Dermis microvascular lymphatic vessel endothelial cell (primary cell): Measurements from ENCODE around the gene EFNA1. TPM values are rescaled to one million over a fixed set of nuclear protein-coding genes. Genes with fewer than 3 reads are reported as not detected.
A peak's percentile ranks its signal among the peaks of the same experiment; 100 is the strongest.
"Not testable (repeated sequence)": the region's sequence is repeated elsewhere in the genome, so short reads cannot be mapped to it uniquely, and the experiment has no call there.

ENCODE experiments used
- DNase-seq, 2 donors: peaks; one replicate each; pipeline versions ENCODE4 v3.0.0 to v3.0.0-alpha.2; 2010; ENCODE audit warnings: low read depth in 2 of 2
- total RNA-seq: library from RNA; depleted of rRNA; stranded (reverse); fragments of >200 nt; gene quantifications from 2 replicates; pipeline ENCODE4 v1.2.1, GENCODE V29; 2014

Gene EFNA1
- total RNA-seq, 1 donor from 2014 or later: 132 TPM

DNA sequence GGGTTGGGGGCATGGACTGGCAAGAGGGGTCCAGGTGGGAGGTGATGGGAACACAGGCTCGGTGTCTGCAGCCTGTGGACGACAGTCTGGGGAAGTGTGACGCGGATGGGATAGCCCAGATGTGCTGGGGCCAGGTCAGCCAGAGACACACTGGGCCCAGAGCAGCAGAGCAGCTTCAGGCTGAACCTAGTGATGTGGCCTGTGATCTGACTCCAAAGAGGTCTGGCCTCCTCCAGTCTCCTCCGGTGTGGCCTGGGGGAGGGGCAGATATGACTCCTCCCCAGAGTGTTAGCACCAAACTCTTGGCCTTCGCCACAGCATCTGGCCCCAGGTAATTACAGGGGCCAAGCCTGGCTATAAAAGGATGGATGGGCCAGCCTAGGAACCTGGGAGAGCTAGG, 35.5 kb upstream of the EFNA1 start:
- no peak for DNase-seq

DNA sequence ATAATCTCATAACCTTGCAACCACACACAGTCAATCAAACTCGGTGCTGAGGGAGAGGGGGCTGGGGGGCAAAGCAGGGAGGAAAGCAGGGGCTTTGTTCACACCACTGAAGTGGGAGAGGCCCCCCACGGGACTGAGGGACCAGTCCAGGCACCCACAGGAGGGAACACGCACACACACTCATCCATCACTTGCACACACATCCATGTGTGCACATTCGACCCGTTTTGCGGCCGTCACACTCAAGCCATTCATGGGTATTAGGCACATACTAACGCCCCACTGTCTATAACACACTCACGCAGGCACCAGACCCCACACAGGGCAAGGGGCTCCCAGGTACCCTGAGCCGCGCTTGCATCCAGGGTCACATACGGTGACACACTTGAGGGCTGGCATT, 35.0 kb upstream of the EFNA1 start:
- no peak for DNase-seq

DNA sequence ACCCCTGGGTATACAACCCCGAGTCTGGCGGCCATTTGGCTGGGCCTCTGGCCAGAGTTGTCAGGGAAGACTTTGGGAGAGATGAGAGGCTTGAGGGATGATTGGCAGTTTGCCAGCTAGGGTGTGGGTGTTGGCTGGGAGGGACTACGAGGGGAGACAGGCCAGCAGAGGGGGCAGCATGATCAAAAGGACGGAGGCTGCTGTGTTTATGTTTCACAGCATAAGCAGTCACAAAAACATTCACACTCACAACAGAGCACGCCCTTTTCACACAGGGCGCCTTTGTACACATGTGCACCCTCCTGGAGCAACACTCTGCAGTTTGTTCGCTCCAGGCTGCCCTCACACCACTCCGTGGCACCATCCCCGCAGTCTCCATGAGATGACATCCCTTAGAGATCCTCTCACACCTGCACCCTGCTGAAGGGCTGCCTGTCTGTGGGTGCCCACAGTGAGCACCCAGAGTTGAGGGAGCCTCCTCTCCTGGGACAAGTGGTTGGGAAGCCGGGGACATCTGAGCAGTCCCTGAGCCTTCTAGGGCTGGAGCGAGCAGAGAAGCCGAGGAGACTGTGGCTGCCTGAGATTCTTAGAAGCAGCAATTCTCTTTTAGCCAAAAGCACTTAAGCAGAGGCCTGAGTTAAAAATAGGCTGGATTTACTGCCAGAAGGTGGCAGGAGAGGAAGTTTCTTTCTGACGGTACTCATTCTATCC, 33.6 kb upstream of the EFNA1 start:
- DNase-seq: peak; percentile 43 to 77

DNA sequence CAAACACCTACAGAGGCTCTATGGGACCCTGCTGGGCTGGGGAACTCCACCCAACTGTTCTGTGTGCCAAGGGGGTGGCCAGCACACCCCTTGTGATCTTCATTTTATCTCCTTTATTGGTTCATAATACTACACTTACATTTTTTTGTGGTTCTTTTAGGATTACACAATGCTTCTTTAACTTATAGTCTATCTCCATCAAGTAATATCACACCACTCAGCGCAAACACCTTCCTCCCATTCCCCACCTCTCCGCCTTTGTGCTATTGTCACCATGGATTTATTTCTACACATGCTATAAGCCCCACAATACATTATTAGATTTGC, 33.1 kb upstream of the EFNA1 start:
- no peak for DNase-seq

DNA sequence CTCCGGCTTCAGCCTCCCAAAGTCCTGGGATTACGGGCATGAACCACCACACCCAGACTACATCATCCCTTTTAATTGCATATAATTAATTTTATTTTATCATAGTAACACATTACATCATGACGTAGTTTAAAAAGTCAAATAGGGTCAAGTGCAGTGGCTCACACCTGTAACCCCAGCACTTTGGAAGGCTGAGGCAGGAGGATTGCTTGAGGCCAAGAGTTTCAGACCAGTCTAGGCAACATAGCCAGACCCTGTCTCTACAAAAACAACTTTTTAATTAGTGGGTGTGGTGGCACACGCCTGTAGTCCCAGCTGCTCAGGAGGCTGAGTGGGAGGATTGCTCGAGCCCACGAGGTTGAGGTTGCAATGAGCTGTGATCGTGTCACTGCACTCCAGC, 28.3 kb upstream of the EFNA1 start:
- no peak for DNase-seq

DNA sequence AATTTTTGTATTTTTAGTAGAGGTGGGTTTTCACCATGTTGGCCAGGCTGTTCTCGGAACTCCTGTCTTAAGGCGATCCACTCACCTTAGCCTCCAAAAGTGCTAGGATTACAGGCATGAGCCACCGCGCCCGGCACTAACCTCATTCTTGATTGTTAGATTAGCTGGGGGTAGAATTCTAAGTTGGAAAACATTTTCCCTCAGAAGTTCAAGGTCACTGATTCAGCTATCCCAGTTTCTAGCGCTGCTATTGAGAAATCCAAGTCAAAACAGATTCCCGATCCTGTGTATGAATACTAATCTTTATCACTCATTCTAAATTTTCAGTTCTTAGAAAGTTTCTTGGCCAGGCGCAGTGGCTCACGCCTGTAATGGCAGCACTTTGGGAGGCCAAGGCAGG, 24.4 kb upstream of the EFNA1 start:
- no peak for DNase-seq

DNA sequence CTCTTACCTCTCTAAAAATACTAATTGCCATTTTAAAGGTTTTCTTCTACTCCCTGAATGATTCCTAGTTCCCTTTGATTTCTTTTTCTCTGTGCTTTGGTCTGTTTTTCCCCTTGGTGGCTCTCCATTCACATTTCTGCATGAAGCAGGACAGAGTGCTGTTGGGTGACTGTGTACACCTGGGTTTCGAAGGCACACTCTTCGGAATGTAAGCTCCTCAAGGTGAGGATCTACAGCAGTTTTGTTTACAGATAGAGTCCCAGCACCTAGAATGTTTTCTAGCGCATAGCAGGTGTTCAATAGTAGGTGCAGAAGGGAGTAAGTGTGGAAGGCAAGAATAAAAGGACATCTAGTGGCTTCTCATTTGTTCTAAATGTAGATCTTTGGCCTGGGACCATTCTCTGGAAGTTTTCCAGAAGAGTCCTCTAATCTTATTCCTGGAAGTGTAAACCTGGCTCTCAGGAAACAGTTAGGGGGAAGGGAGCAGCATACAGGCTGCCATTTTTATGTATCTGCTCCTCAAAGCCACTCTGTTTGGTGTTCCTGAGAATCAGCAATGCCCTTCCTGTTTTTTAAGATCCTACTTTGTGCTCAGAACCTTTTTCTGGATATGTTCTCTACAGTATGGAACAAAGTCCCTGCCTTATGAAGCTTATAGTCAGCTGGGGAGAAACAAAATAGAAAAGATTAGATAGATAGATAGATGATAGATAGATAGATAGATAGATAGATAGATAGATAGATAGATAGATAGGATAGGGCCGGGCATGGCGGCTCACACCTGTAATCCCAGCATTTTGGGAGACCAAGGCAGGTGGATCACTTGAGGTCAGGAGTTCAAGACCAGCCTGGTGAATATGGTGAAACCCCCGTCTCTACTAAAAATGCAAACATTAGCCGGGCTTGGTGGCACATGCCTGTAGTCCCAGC, 22.8 kb upstream of the EFNA1 start:
- DNase-seq: no peak

DNA sequence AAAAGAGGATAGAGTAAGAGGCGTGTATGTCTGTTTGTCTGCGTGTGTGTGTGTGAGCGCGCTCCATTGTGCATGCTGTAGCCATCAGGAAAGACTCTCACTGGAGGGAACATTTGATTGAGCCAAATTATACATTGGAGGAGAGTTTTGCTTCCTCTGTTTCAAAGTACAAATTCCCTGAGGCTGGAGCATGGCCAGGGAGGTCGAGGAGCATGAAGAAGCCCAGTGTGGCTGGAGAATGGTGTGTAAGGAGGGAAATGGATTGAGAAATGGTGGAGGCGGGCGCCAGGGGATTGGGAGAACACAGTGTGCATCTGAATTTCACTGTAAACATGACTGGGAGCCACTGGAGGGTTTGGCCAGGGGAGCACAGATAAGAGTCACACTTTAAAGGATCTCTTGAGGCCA, 22.1 kb upstream of the EFNA1 start:
- peak in 1 of 2 donors; percentile 86 for DNase-seq

DNA sequence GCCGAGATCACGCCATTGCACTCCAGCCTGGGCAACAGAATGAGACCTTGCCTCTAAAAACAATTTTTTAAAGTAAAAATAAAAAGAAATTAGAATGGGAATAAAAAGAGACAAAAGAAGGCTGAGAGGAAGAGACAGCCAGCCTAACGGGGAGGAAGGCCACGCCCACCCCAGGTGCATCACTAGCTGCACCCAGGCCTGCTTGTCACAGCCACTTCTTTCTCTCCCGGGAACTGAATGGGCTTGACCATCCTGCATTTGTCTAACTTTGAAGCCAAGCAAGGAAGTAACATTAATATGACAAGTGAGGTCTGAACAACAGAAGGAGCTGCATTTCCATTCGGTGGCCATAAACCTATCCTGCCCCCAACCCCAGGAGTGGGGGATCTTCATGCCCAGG, 20.8 kb upstream of the EFNA1 start:
- DNase-seq: no peak

DNA sequence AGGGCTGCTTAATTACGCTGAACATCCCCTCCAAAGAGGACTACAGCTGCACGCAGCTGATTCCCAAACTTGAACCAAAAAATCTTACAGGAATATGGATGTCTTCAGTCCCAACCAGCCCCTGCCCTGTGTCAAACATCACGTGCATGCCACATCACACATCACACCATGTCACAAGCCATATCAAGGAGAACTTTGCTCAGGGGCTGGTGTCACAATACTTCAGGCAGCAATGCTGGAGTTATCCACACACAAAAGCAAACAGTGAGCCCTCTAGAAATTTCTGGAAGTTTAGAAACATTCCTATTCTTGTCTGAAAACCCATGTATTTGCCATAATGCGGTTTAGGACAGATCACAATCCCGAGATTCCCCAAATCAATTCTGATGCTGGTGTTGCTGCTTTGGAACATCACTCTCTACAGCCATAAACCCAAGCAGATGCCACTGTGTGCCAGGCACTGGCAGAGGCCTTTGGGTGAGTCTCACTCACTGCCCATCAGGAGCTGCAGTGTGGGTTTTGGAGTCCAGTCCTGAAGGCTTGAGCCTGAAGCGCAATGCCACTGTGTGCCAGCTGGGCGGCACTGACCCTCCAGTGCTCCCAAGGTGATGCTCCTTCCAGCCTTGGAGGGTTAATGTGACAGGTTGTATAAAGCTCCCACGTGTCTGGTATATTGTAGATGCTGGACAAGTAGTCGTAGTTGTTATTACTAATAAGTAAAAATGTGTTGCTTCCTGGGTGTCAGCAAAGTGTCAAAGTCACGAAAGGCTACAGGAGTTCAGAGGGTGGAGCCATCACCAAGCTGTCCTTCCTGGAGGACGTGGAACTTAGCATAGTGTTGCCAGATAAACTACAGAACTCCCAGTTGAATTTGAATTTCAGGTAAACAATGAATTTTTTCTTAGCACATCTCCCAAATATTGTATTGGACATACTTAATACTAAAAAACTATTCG, 20.1 kb upstream of the EFNA1 start:
- no peak for DNase-seq

DNA sequence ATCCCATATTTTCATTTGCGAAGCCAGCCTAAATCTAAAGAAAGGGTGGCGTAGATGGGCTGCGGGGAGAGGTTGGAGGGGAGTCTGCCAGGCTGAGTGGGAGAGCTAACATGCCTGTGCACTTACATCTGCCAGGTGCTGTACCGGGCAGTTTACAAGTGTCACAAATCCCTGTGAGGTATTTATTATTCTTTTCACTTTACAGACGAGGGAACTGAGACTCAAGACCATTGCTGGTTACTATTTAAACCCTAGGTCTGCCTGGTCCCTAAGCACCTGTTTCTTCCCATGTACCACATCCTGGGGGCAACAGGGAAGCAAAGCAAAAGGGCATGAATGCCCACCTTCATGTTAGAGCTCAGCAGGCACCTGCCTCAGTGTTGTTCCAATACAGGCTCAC, 19.4 kb upstream of the EFNA1 start:
- no peak for DNase-seq

DNA sequence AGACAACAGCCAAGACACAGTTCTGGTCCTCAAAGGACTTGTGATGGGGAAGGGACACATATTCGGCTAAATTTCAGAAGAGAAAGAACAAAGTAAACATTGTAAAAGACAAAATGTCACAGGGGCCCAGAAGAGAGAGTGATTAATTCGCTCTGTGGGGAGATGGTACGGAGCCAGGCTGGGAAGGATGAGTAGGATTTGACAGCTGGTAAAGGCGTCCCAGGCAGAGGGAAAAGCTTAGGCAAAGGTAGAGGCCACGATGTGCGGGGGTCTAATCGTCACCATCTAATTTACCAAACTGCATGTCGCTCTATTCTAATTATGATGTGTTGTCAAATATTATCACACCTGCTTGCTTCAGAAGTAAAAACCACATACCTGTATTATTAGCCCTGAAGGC, 17.3 kb upstream of the EFNA1 start:
- no peak for DNase-seq

DNA sequence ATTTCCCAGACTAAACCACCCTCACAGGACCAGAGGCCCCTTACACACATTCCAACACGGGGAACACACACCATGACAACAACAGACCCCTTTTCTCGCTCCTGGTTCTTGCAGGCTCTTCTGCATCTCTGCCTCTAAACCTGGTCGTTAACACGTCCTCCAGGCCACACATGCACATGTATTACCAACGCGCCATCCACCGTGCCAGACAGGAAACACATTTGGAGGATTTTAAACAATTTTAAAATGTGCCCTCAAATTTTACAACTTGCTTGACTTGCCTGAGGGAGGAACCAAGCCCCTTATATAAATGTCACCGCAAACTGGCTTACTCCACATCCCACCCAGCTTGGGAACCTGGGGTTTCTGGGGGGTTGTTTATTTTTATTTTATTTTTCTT, 16.9 kb upstream of the EFNA1 start:
- no peak for DNase-seq

DNA sequence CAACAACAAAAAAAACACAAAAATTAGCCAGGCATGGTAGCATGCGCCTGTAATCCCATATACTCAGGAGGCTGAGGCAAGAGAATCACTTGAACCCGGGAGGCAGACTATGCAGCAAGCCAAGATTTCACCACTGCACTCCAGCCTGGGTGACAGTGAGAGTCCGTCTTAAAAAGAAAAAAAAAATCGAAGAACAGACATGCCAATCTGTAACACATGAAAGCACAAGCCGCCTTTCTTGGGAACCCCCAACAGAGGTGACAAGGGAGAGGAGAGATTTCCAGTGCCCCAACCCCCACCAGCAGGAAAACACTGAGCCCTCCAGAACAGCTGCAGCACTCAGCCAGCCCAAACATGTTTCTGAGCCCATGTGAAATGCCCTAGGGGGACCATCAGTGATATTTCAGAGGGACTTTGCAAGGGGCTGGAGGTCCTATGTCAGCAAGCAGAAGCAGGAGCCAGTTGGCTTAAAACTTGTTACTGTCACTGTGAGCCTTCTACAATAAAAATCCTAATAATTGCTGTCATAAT, 14.2 kb upstream of the EFNA1 start:
- DNase-seq: no peak

DNA sequence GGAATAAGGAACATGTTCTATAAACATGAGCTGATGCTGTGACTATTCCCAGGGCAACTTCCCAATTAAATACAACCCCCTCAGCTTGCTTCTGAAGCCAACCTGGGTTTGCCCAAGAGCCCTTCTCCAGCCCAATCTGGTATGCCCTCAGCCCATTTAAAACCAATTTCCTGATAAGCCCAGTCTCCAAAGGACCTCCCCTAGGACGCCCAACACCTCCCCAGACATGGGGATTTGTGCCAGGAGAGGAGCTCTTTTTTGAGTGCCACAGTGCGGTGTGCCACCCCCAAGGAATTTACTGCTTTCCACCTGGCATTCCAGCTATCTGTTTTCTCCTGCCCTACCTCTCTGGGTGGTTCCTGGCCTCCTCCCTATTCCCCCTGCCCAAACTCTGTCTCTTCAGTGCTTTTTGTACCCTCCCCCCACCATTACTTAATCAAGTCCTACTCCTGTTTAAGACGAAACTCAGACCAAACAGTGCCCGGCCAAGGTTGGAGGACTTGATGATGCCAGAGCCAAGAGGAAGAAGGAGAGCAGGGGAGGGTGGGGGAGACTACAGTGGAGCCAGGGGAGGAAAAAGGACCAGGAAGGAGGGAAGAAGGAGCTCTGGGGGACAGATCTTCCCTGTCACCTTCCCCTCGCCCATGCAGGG, 11.4 kb upstream of the EFNA1 start:
- no peak for DNase-seq

DNA sequence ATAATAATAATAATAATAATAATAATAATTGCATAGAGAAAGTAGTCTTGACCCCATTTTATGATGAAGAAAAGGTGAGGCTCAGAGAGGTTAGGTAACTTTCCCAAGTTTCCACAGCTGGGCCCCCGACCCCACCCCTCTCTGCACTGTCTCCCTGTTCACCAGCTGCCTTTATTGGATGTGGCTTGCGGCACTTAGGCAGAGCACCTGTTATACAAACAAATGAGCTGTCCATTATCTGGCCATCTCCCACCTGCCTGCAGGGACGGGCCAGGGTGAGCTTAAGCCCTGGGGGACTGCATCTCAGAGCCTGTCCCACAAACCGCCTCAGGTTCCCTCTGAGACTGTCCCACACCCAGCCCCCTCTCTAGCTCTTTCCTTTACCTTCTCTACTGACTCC, 10.1 kb upstream of the EFNA1 start:
- no peak for DNase-seq

DNA sequence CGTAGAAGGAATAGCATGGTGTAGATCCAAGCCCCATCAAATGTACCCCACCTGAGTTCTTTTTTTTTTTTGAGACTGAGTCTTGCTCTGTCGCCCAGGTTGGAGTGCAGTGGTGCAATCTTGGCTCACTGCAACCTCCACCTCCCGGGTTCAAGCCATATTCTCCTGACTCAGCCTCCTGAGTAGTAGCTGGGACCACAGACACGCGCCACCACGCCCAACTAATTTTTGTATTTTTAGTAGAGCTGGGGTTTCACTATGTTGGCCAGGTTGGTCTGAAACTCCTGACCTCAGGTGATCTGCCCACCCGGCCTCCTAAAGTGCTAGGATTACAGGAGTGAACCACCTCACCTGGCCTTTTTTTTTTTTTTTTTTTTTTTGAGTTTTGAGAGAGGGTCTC, 9.6 kb upstream of the EFNA1 start:
- DNase-seq: not testable (repeated sequence)

DNA sequence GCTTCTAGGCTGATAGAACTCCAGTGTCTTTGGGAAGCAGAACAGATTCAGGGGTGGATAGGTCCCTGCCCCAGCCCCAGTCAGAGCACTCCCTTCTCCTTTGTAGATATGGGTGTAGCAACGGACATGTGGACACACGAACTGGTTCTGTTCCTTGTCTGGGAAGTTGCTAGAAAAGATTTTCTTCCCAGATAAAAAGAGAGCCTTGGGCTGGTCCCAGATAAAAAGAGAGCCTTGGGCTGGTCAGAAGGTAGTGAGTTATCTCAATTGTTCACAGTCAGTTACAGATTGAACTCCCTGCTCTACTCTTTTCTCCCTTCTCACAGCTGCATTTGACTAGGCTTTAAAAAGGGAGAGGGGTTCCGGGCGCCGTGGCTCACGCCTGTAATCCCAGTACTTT, 7.4 kb upstream of the EFNA1 start:
- no peak for DNase-seq

DNA sequence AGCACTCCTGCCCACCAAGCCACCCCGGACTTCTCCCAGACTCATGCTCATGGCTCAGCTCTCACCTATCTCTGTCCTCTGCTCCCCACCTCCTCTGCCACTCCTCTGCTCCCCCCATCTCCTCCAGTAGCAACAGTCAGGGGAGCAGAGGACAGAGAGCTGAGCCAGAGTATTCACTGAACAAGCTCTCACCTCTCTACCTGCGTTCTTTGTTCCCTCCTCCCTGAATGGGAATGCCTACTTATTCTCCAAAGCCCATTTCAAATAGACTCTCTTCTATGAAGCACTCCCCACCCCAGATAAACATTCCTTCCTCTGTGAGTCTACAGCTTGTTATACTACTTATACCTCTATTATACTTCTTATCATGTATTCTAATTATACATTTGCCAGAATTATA, 6.4 kb upstream of the EFNA1 start:
- no peak for DNase-seq

DNA sequence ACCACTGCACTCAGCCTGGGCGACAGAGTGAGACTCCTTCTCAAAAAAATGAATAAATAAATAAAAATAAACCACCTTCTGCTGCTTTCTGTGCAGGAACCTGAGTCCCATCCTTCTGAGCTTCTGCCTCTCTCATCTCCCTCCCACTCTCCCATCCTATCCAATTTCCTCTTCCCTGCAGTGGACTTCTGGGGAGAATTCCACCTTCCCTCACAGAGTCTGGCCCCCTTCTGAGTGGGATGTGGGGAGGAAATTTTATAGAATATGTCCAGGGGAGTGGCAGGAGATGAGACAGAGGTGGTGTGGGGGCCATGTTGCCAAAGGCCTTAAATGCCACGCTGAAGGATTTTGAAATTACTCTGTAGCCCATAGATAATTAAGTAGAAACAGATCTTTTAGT, 5.4 kb upstream of the EFNA1 start:
- no peak for DNase-seq

DNA sequence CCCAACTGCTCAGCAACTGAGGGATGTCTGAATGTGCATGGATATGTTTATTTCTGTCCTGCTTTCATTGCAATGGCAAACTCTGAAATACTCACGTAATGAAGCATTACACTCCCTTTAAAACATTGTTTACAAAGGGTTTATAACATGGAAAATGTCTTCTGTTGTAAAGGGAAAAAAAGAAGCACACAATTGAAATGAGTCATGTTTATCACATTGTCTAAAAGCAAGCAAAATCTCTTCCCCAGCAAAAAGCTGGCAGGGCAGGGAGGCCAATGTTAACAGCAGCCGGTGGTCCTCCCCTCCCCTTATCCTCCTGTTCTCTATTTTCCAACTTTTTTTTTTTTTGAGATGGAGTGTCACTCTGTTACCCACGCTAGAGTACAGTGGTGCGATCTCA, 3.9 kb upstream of the EFNA1 start:
- DNase-seq: peak; percentile 89 to 92
